SK-N-SH treated with all-trans-retinoic acid at 6 μM for 48 hours (cell line): ENCODE results near the gene SLC66A1.

Source experiments
- BACH2 ChIP-seq: fragments of 250-450 bp; sonication (Bioruptor Pico); IDR thresholded peaks from 2 replicates; pipeline ENCODE4 v1.9.0; 2021; ENCODE audit warnings: mild to moderate bottlenecking, borderline replicate concordance
- ESRRG ChIP-seq: fragments of 250-450 bp; sonication (Bioruptor Pico); IDR thresholded peaks from 2 replicates; pipeline ENCODE4 v1.6.1; 2021; ENCODE audit warnings: mild to moderate bottlenecking
- ISL1 ChIP-seq: fragments of 250-450 bp; sonication (Bioruptor Pico); IDR thresholded peaks from 2 replicates; pipeline ENCODE4 v2.1.2; 2022; ENCODE audit warnings: mild to moderate bottlenecking, moderate library complexity
- PPARA ChIP-seq: fragments of 250-450 bp; sonication (Bioruptor Pico); IDR thresholded peaks from 2 replicates; pipeline ENCODE4 v1.5.0; 2020; ENCODE audit warnings: mild to moderate bottlenecking, borderline replicate concordance
- RARB ChIP-seq: fragments of 250-450 bp; sonication (Bioruptor Pico); IDR thresholded peaks from 2 replicates; pipeline ENCODE4 v1.8.0; 2021; ENCODE audit warnings: mild to moderate bottlenecking, moderate library complexity
- ZC3H10 ChIP-seq: fragments of 250-450 bp; sonication (Bioruptor Pico); IDR thresholded peaks from 2 replicates; pipeline ENCODE4 v1.5.1; 2021; ENCODE audit warnings: mild to moderate bottlenecking, moderate library complexity
- ZNF565 ChIP-seq: fragments of 450-650 bp; formaldehyde crosslinking; conservative IDR thresholded peaks from 2 replicates; pipeline ENCODE4 v1.5.0; 2020; ENCODE audit warnings: low read depth, mild to moderate bottlenecking, moderate library complexity
- ZNF70 ChIP-seq: fragments of 450-650 bp; formaldehyde crosslinking; IDR thresholded peaks from 2 replicates; pipeline ENCODE4 v1.5.0; 2020; ENCODE audit warnings: mild to moderate bottlenecking, moderate library complexity
- TF ChIP-seq, protein P1 (sequence below): fragments of 250-450 bp; sonication (Bioruptor Pico); IDR thresholded peaks from 2 replicates; pipeline ENCODE4 v1.5.0; 2020; ENCODE audit warnings: mild to moderate bottlenecking, moderate library complexity
- TF ChIP-seq, protein P2 (sequence below): fragments of 250-450 bp; sonication (Bioruptor Pico); IDR thresholded peaks from 2 replicates; pipeline ENCODE4 v1.8.0; 2020; ENCODE audit warnings: mild to moderate bottlenecking, moderate library complexity, borderline replicate concordance

DNA sequence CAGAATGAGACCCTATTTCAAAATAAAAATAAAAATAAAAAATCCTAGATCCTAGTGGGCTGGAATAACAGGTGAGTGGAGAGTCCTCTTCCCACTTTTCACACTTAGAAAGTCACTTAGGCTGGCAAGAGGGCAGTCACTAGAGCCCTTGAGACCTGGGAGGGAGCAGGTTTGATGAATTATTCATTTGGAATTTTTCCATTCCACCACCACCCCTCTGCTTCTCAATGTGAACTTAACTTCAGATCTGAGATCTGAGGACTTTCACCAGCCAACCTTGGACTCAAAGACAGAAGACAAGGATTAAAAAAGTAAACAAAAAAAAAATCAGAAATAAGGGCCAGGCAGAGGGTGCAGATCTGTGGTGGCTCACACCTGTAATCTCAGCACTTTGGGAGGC, 40.1 kb upstream of the SLC66A1 start:
- TF ChIP-seq ZNF565 (CRISPR knock-in tag), result no peak
- TF ChIP-seq, protein P1, sequence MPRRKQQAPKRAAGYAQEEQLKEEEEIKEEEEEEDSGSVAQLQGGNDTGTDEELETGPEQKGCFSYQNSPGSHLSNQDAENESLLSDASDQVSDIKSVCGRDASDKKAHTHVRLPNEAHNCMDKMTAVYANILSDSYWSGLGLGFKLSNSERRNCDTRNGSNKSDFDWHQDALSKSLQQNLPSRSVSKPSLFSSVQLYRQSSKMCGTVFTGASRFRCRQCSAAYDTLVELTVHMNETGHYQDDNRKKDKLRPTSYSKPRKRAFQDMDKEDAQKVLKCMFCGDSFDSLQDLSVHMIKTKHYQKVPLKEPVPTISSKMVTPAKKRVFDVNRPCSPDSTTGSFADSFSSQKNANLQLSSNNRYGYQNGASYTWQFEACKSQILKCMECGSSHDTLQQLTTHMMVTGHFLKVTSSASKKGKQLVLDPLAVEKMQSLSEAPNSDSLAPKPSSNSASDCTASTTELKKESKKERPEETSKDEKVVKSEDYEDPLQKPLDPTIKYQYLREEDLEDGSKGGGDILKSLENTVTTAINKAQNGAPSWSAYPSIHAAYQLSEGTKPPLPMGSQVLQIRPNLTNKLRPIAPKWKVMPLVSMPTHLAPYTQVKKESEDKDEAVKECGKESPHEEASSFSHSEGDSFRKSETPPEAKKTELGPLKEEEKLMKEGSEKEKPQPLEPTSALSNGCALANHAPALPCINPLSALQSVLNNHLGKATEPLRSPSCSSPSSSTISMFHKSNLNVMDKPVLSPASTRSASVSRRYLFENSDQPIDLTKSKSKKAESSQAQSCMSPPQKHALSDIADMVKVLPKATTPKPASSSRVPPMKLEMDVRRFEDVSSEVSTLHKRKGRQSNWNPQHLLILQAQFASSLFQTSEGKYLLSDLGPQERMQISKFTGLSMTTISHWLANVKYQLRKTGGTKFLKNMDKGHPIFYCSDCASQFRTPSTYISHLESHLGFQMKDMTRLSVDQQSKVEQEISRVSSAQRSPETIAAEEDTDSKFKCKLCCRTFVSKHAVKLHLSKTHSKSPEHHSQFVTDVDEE, result no peak
- TF ChIP-seq ZNF70, result no peak
- TF ChIP-seq ZC3H10 (CRISPR knock-in tag), result no peak
- no peak for TF ChIP-seq ESRRG (CRISPR knock-in tag)
- TF ChIP-seq, protein P2, sequence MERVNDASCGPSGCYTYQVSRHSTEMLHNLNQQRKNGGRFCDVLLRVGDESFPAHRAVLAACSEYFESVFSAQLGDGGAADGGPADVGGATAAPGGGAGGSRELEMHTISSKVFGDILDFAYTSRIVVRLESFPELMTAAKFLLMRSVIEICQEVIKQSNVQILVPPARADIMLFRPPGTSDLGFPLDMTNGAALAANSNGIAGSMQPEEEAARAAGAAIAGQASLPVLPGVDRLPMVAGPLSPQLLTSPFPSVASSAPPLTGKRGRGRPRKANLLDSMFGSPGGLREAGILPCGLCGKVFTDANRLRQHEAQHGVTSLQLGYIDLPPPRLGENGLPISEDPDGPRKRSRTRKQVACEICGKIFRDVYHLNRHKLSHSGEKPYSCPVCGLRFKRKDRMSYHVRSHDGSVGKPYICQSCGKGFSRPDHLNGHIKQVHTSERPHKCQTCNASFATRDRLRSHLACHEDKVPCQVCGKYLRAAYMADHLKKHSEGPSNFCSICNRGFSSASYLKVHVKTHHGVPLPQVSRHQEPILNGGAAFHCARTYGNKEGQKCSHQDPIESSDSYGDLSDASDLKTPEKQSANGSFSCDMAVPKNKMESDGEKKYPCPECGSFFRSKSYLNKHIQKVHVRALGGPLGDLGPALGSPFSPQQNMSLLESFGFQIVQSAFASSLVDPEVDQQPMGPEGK, result no peak
- TF ChIP-seq ISL1 (CRISPR knock-in tag), result no peak
- no peak for TF ChIP-seq RARB (CRISPR knock-in tag)
- TF ChIP-seq BACH2 (CRISPR knock-in tag), result no peak
- no peak for TF ChIP-seq PPARA (CRISPR knock-in tag)
